Nucleus accumbens (tissue), 56 donors: ENCODE results near the gene OGFR.
"Not testable (repeated sequence)": the region's sequence is repeated elsewhere in the genome, so short reads cannot be mapped to it uniquely, and the experiment has no call there.

Experiments used
- DNase-seq, 56 donors: peaks; one replicate each; lab custom pipeline; 2025; lab: John Stamatoyannopoulos, UW

Gene OGFR

GRCh38 chr20:62834967-62835730 is 30.5 kb downstream of the OGFR start:
- no peak for DNase-seq

- DNase-seq, result peak in 13 of 56 donors; percentile 13 to 60 (median 33)
Measured at GRCh38 chr20:62835931-62836861, 31.6 kb downstream of the OGFR start.

GRCh38 chr20:62836967-62837490 is 32.4 kb downstream of the OGFR start:
- DNase-seq, result no peak

- no peak for DNase-seq
Measured at GRCh38 chr20:62837790-62838127, 33.1 kb downstream of the OGFR start.

GRCh38 chr20:62838128-62838891 is 33.7 kb downstream of the OGFR start:
- no peak for DNase-seq

- no peak for DNase-seq
Measured at GRCh38 chr20:62839261-62839660, 34.6 kb downstream of the OGFR start.

GRCh38 chr20:62839816-62840215 is 35.2 kb downstream of the OGFR start:
- no peak for DNase-seq

- no peak for DNase-seq
Measured at GRCh38 chr20:62840244-62841197, 35.9 kb downstream of the OGFR start.

GRCh38 chr20:62841705-62842212 is 37.1 kb downstream of the OGFR start:
- no peak for DNase-seq

GRCh38 chr20:62843656-62844055 is 39.0 kb downstream of the OGFR start:
- DNase-seq, result no peak

- no peak for DNase-seq
Measured at GRCh38 chr20:62844182-62844581, 39.5 kb downstream of the OGFR start.

GRCh38 chr20:62845416-62846160 is 41.0 kb downstream of the OGFR start:
- DNase-seq, result no peak

- no peak for DNase-seq
Measured at GRCh38 chr20:62846166-62846890, 41.7 kb downstream of the OGFR start.

- not testable (repeated sequence) for DNase-seq
Measured at GRCh38 chr20:62848917-62849316, 44.3 kb downstream of the OGFR start.

- DNase-seq, result no peak
Measured at GRCh38 chr20:62849431-62849830, 44.8 kb downstream of the OGFR start.

- peak in 52 of 56 donors; percentile 29 to 90 (median 76) for DNase-seq
Measured at GRCh38 chr20:62850333-62850974, 45.8 kb downstream of the OGFR start.

GRCh38 chr20:62852196-62852595 is 47.6 kb downstream of the OGFR start:
- DNase-seq, result no peak
